KG1 (cell line): ENCODE results near the gene SLITRK4.
A peak's percentile ranks its signal among the peaks of the same experiment; 100 is the strongest.

Experiments
- DNase-seq: peaks from one replicate; lab custom pipeline; 2025; lab: John Stamatoyannopoulos, UW

SLITRK4 gene, protein sequence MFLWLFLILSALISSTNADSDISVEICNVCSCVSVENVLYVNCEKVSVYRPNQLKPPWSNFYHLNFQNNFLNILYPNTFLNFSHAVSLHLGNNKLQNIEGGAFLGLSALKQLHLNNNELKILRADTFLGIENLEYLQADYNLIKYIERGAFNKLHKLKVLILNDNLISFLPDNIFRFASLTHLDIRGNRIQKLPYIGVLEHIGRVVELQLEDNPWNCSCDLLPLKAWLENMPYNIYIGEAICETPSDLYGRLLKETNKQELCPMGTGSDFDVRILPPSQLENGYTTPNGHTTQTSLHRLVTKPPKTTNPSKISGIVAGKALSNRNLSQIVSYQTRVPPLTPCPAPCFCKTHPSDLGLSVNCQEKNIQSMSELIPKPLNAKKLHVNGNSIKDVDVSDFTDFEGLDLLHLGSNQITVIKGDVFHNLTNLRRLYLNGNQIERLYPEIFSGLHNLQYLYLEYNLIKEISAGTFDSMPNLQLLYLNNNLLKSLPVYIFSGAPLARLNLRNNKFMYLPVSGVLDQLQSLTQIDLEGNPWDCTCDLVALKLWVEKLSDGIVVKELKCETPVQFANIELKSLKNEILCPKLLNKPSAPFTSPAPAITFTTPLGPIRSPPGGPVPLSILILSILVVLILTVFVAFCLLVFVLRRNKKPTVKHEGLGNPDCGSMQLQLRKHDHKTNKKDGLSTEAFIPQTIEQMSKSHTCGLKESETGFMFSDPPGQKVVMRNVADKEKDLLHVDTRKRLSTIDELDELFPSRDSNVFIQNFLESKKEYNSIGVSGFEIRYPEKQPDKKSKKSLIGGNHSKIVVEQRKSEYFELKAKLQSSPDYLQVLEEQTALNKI

DNA sequence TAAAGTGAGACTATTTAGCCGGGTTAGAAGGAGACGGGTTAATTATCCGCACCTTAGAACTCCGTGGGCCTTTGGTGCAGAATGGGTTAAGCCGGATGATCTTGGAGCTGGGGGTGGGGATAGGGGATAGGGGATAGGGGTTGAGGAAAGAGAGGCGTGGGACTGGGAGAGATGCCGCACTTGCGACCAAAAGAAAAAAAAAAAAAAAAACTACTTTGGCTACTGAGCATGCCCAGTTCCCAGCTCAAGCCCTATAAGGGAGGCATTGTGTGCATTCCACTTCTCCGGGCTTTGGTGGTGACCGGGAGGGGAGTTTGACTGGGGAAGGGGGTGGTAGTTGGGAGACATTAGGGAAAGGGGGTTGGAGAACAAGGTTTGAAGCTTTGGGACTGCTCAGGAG, at the start of gene SLITRK4:
Gene SLITRK4, minus strand, starts transcription at position 187 of the 400 bp plus-strand sequence. CDS start 4,993 bp downstream, outside the sequence.
- DNase-seq = no peak

DNA sequence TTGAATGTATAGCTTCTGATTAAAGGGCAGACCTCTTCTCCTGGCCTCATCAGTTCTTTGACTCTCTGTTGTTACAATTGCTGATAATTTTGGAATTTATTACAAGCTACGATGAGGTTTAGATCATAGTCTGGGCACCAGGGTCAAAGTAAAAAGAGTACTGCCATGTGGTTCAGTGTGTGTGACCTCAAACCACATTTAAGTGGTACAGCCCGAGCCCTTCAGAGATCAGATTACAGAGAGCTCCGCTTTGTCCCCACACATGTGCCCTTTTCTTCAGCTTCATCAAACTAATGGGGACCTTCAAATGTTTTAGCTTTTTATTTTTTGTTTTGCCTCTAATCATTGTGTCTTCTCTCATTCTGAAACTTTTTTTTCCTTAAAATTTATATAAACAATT, 47.6 kb upstream of the SLITRK4 start:
- DNase-seq = no peak

DNA sequence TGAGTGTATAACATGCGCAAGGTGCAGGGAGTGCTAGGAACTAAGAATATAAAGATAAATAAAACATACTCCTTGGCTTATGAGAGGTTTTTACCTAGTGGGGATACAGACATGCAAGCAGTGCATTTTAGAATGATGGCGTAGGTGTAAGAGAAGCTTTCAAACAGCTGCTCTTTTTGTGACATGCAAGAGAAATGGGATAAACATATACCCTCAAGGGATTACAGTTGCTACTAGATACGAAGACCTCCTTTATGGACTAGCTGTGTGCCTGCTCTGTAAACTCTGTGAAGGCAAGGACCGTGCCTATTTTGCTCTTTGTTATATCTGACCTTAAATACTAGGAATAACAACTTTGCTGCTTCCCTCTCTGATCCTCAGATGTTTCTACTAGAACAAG, 39.0 kb upstream of the SLITRK4 start:
- DNase-seq = no peak

DNA sequence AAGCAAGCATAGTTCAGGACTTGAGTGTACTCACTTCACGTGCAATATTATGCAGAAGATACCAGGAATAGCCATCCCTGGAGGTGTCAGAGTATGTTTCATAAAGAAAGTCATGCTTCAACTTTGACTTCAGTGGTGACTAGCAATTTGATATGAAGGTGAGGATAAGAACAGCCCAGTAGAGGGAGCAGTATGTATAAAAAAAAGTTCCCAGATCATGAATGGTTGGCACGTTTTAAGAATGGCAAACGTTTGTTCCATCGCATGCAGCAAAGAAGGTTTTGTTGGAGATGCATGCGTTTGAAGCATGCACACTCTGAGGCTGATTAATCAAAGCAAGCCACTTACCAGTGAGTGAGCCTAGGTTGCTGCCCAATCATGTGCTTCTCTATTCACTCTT, 33.5 kb upstream of the SLITRK4 start:
- DNase-seq = no peak

DNA sequence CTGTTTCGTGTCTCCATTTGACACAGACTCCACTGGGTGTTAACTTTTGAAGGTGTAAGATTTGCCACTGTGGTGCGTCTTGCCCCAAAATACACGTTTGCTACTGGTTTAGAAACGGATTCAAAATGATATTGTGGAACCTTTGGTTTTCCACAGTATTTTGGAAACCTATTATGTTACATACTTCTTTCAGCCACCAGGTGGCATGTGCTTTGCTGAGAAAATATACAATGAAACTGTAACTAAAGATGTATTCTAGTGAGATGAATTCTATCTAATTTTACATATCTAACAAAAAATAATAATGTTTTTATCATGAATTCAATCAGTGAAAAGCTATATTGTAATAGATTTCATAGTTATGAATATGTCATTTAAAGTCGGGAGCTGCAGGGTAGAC, 28.4 kb upstream of the SLITRK4 start:
- no peak for DNase-seq

DNA sequence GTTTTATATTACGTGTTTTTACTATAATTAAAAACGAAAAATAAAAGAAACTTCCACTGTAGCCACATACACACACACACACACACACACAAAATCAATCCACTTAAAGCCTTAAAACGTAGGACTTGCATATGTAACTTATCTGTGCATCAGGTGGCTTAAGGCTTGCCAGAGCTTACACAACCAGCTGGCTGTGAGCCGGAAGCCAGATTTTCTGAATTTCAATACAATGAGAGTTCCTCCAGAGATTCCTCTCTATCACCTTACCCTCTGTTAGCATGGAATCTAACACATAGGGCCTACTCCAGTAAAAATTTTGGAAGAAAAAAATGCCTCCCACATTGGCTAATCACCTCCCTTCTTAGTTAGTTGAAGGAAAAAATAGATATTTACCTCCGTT, 27.9 kb upstream of the SLITRK4 start:
- no peak for DNase-seq

DNA sequence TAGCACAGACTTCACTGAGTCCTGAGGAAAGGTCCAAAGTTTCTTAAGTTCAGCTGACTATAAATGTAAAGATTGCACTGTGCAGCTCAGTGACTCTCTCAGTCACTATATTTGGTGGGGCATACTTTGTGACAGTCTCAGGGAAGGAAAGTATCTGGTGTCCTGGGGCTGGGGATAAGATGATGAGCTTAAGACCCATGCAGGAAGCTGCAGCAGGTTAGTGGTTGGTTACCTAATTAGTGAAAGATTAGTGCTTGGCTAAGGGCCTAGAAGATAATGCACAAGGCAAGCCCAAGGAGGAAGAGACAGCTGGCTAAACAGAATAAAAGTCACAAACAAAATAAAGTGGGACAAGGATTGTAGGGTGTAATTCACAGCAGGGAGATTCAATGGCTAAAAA, 25.4 kb upstream of the SLITRK4 start:
- no peak for DNase-seq

DNA sequence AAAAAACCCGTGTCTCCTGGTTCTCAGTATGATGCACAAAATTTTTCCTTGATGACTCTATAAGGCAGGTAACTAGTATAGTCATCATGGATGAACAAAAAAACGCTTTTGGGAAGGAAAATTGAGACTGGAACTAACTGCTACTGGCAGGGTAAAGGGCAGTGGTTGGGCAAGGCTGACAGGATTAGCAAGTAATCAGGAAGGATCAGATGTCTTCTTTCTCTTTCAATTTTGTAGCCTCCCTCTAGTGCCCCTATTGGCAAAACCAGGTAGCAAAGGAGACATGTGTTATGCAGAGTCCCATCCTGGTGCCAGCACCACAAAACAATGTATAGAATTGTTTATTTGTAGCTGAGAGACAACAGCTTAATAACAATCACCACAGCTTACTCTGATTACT, 12.8 kb upstream of the SLITRK4 start:
- no peak for DNase-seq

DNA sequence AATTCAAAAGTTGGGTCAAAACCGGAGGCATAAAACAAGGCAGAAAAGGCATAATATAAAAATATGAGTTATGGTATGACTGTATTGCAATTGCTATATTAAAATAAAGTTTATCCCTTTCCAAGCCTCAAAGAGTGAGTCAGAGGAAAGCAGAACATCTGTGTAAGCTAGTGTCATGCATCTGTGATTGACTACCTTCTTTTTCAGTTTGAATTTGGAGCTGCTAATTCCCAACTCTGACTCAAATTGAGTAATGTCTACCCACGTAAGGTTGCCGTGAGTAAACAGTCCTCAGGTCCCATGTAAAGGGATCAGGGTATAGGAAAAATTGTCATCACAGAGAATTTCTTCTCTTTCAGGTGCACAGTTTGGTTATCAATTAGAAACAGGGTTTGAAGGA, 6.5 kb upstream of the SLITRK4 start:
- no peak for DNase-seq

DNA sequence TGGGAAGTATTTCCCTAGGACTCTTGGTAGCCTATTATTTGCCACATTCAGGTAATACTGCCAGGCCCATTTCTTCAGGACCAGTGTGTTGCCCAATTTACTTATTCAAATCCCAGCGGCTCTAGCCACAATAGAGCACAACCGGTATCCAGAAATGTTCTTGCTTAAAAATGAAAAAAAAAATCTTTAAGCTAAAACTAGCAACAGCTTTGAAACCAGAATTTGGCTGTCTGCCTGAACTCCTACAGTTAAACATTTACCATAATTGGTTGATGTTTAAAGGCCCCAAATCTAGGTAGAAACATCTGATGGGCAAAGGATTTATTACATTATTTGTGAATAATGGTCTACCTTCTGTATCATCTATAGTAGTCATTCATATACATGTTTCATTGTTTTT, 930 bp upstream of the SLITRK4 start:
- DNase-seq = no peak

DNA sequence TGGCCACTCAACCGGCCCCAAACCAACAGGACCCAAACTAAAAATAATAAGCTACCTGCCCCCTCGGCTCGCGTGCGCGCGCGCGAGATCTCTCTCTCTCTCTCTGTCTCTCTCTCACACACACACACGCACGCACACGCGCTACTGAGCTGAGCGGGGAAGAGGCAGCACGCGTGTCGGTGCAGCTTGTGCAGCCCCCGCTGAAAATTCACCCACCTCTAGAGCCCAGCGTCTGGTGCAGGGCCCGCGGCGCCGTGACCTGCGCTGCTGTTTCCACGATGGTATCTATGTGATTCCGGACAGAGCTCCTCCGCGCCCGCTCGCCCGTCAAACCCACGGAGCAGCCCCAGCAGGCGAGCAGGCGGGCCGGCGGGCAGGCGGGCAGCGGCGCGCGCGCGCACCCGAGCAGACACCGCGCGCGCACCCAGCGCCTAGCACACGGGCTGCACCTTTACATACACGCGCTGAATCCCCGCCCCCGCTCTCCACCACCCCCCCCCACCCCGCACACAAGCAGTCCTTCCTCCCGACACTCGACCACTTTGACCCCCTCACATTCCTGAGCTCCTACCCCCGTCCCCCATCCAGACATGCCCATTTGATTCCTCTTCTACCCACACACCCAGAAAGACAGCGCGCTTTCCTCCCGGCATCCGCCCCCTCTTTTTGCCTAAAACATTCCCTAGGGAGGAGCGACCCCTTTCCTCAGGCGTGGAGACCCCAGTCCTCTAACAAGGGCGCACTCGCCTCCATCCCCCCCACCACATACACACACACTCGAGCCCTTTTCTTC, 1.0 kb downstream of the SLITRK4 start:
- no peak for DNase-seq

DNA sequence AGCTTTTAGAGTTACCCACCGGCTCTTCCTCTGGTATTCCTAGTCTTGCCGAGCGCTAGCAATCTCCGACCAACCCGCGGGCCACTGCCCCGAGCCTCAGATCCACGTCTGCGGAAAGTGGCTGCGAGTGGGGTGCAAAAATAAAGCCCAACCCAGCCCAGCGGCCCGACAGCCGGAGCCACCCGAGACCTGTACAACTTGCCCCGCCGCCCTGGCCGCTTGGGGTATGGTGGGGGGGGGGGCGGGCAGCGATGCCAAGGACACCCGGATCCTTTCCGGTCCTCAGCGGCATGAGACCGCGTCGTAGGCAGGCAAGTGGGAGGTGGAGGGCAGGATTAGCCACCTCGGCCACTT, 1.6 kb downstream of the SLITRK4 start:
- no peak for DNase-seq

DNA sequence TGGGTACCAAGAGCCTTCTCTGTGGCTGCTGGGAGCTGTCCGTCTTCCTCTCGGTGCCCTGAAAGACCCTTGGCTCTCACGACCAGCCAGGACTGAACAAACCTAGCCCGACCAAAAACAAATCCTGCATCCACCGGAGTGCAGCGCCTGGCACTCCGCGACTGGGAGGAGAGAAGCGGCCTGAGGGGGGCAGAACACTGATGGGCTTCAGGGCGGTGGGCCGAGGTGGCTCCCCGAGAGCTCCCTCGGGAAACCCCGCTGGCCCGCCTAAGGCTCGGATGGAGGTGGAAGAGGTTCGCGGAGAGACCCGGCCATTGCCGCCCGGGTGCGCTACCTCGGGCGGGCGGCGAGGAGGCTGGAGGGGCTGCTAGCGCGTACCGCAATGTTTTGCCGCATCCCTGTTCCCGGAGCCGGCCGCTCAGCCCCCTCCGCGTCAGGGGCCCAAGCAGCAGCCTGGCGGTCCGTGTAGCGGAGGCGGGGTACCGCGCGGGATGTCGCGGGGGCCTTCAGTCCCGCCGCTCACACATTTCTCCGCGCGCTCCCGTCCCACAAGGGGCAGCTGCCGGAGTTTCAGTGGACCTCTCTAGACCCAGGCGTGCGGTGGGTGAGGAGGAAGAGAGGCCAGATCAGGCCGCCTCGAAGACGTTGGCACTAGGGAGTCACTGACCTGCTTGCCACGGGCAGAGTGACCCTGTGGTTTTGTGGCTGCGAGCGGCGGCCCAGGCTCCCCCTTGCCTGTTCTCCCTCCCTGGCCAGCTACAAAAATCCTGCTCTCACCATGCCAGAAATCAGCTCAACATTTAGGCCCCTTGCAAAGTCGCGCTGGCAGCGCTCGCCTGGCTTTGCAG, 2.2 kb downstream of the SLITRK4 start:
- DNase-seq = no peak

DNA sequence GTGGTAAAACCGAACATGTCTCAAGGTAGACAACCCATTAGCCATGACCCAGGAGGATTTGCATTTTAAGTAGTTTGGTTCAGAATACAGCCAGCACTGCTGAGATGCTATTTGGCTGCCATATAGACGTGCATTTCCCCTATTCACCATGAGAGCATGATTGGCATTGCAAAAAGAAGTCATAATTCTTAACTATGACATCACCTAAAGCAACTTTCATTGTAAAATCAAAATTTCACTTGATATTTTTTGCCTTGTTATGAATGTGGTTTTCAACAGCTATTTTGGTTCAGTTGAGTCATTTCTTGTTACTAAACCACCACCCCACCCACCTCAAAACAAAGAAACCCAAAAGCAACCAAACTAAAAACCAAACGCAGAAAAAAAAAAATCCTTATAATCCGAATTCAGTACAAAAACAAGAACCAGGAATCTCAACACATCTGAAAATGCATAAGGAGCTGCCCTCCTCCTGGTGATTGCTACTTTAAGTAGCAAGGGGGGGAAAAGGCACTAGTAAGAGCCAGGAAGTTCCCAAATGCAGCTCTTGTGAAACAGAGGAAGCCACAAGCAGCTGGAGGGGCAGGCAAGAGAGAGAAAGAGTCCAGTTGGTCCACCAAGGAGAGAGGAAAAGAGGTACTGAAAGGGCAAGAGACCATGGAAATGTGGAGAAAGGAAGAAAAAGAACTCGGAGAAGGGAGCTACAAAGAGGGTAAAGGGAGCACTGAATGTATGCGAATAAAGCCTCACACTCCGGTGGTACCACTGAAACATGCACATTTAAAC, 3.1 kb downstream of the SLITRK4 start:
- peak; percentile 6 for DNase-seq

DNA sequence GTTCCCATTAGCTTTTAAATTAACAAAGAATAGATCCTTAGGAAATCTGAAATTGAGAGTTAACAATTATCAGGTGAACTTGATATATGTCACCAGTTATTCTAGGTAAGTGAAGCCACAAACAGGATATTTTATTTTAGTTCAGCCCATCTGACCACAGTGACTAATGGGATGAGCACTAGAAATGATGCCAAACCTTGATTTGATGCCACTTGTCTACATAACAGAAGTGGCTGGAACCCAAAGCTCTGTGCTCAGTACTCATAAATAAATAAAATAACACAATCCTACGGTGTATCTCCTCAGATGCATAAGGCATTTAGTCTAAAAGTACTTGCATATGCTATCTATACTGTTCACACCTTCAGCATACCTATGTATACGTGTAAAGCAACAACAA, 12.2 kb downstream of the SLITRK4 start:
- no peak for DNase-seq

DNA sequence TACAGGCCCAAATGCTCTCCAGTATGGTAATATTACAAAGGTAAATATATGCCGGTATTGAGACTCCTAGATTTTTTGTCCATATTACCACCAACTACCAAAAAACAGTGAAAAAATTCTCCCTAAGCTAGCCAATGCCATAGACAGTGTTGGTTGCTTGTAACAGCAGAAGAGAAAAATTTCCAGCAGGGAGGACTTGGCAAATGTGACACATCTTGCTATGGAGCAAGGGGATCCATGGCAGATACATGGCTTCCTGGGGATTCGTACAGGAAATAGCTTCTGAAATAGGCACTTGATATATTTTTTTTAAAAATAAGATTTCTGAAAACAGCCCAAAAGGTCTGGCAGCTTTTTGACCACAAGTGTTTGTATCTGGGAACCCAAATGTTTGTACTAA, 14.6 kb downstream of the SLITRK4 start:
- no peak for DNase-seq

DNA sequence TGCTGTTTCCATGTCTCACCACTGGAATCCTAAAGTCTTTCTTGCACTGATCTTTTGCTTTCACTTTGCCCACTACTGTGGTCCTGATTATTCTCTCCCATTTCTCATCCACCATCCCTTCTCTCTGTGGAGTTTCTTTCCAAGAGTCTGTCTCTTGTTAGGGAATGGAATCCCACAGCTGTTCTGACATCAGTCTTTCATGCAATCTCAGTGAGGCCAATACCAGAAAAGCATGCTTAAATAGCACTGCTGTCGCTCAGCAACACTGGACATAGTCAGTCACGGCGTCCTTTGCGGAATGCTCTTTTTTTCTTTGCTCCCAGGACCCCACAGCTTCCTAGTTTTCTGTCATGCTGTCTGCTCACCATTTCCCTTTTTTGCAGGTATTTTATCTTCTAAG, 20.1 kb downstream of the SLITRK4 start:
- no peak for DNase-seq

DNA sequence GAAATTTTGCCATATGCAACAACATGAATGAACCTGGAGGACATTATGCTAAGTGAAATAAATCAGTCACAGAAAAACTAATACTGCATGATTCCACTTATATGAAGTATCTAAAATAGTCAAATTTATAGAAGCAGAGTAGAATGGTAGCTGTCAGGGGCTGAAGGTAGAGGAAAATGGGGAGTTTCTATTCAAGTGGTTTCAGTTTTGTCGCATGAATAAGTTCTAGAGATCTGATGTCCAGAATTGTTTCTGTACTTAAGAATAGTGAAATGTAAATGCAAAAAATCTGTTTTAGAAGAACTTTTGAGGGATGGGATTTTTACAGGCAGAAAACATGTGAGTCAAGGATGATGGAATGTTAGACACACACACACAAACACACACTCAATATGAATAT, 34.1 kb downstream of the SLITRK4 start:
- no peak for DNase-seq

DNA sequence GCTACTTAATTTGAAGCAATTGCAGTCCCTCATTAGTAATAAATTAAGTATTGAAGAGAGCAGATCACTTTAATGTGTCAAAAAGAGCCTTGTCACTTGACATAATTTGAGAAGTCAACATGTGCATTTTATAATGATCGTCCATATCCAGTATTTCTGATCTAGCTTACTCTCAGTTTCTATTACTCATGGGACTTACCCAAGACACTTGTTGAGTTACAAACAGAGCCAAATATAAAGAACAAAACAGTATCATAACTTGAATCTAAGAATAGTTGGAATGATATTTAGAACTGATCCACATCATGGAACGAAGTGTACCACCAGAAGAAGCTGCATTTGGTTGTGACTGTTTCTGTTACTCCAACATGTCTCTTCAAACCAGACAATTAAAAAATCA, 54.7 kb downstream of the SLITRK4 start:
- DNase-seq = no peak

DNA sequence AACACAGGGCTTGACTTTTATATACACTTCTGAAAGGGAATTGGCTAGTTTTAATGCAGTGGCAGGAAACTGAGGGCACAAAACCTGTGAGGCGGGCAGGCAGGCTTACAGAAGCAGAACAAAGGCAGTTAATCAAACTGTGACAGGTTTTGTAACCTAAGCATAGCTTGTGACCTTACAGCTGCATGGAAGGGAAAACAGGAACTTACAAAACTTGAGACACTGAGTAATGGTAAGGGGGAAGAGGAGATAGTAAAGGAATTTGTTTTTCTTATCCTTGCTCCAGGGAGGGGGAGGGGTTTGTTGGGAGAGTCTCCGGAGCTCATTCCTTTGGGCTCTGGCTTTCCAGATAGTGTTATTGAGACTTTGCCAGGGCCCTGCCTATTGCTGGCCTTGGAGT, 55.6 kb downstream of the SLITRK4 start:
- DNase-seq = peak; percentile 1
